ENCODE measurements around the gene FBXW2. TPM values are rescaled to one million over a fixed set of nuclear protein-coding genes. Genes with fewer than 3 reads are reported as not detected.

The FBXW2 gene
- total RNA-seq, 1 donor from 2014 or later, result 84.7 TPM

GRCh38 chr9:120741191-120741590 lies 52.0 kb downstream of the FBXW2 start:
- Mint-ChIP-seq H3K36me3 (ENCODE audit: unreplicated experiment) (no peaks in the 10 kb centered on the region), H3K27me3 (ENCODE audit: unreplicated experiment) (no peaks in the 10 kb centered on the region), H3K27ac (ENCODE audit: unreplicated experiment) (no peak overlapping the region), H3K9me3 (ENCODE audit: unreplicated experiment) (no peaks in the 10 kb centered on the region), H3K4me3 (ENCODE audit: unreplicated experiment) (no peak overlapping the region), H3K4me1 (ENCODE audit: unreplicated experiment) (no peaks in the 10 kb centered on the region)
- no peak for TF ChIP-seq CTCF (IDR thresholded peaks at IDR 0.05)
- no peak for DNase-seq (ENCODE audit: extremely low spot score, unreplicated experiment)

- H3K36me3 Mint-ChIP-seq (ENCODE audit: unreplicated experiment), result no peaks in the 10 kb centered on the region
Measured at GRCh38 chr9:120740132-120740531, 53.1 kb downstream of the FBXW2 start.

GRCh38 chr9:120737416-120738165 lies 55.6 kb downstream of the FBXW2 start:
- DNase-seq (ENCODE audit: extremely low spot score, unreplicated experiment), result no peak
- H3K27me3 Mint-ChIP-seq (ENCODE audit: unreplicated experiment), result no peaks in the 10 kb centered on the region
- H3K9me3 Mint-ChIP-seq (ENCODE audit: unreplicated experiment), result no peaks in the 10 kb centered on the region
- H3K36me3 Mint-ChIP-seq (ENCODE audit: unreplicated experiment), result no peaks in the 10 kb centered on the region
- peaks cover 5% of the 10 kb centered on the region for H3K4me1 Mint-ChIP-seq (ENCODE audit: unreplicated experiment)
- no peak overlapping the region for H3K27ac Mint-ChIP-seq (ENCODE audit: unreplicated experiment)
- no peak for TF ChIP-seq CTCF (IDR thresholded peaks at IDR 0.05)
- H3K4me3 Mint-ChIP-seq (ENCODE audit: unreplicated experiment), result no peak overlapping the region

More at GRCh38 chr9:120740132-120740531, 53.1 kb downstream of the FBXW2 start:
- TF ChIP-seq CTCF (IDR thresholded peaks at IDR 0.05), result no peak
- Mint-ChIP-seq H3K27ac (ENCODE audit: unreplicated experiment) (no peak overlapping the region), H3K4me1 (ENCODE audit: unreplicated experiment) (no peaks in the 10 kb centered on the region), H3K27me3 (ENCODE audit: unreplicated experiment) (no peaks in the 10 kb centered on the region), H3K4me3 (ENCODE audit: unreplicated experiment) (no peak overlapping the region), H3K9me3 (ENCODE audit: unreplicated experiment) (no peaks in the 10 kb centered on the region)
- no peak for DNase-seq (ENCODE audit: extremely low spot score, unreplicated experiment)

- TF ChIP-seq CTCF (IDR thresholded peaks at IDR 0.05), result no peak
- no peak overlapping the region for H3K27ac Mint-ChIP-seq (ENCODE audit: unreplicated experiment)
- no peak for DNase-seq (ENCODE audit: extremely low spot score, unreplicated experiment)
- H3K4me1 Mint-ChIP-seq (ENCODE audit: unreplicated experiment), result peaks cover 5% of the 10 kb centered on the region
- H3K9me3 Mint-ChIP-seq (ENCODE audit: unreplicated experiment), result no peaks in the 10 kb centered on the region
- H3K36me3 Mint-ChIP-seq (ENCODE audit: unreplicated experiment), result no peaks in the 10 kb centered on the region
- H3K4me3 Mint-ChIP-seq (ENCODE audit: unreplicated experiment), result no peak overlapping the region
- H3K27me3 Mint-ChIP-seq (ENCODE audit: unreplicated experiment), result no peaks in the 10 kb centered on the region
Measured at GRCh38 chr9:120736881-120737280, 56.3 kb downstream of the FBXW2 start.

GRCh38 chr9:120735415-120736126 lies 57.6 kb downstream of the FBXW2 start:
- Mint-ChIP-seq H3K4me1 (ENCODE audit: unreplicated experiment) (peaks cover 15% of the 10 kb centered on the region), H3K9me3 (ENCODE audit: unreplicated experiment) (no peaks in the 10 kb centered on the region), H3K27ac (ENCODE audit: unreplicated experiment) (no peak overlapping the region), H3K36me3 (ENCODE audit: unreplicated experiment) (no peaks in the 10 kb centered on the region), H3K27me3 (ENCODE audit: unreplicated experiment) (no peaks in the 10 kb centered on the region), H3K4me3 (ENCODE audit: unreplicated experiment) (no peak overlapping the region)
- no peak for DNase-seq (ENCODE audit: extremely low spot score, unreplicated experiment)
- no peak for TF ChIP-seq CTCF (IDR thresholded peaks at IDR 0.05)
